ENCODE data around the gene HDAC9. TPM values are rescaled to one million over a fixed set of nuclear protein-coding genes. Genes with fewer than 3 reads are reported as not detected.

Gene HDAC9
- total RNA-seq, 2 donors from 2014 or later, result 16.0 to 22.4 TPM

DNA sequence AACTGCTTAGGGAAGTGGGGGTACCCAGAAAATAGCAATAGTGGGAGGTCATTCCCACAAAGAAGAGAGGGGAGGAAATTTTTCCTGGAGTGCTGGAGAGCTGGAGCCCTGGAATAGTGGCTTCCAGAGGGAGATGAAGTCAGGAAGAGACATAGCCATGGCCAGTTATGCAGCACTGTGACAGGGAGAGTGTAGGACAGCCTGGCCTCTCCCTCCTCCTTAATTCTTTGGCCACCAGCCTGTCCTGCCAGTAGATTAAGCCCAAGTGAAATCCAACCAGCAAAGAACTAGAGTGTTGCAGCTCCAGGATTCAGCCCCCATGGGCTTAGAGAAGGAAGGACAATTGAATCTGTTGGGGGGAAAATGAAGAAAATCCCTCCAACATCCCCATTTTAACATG, 130.5 kb downstream of the HDAC9 start:
- intact Hi-C loops (cut with DNase I), result no loop called here
- no peak for DNase-seq
- no peak for ATAC-seq

DNA sequence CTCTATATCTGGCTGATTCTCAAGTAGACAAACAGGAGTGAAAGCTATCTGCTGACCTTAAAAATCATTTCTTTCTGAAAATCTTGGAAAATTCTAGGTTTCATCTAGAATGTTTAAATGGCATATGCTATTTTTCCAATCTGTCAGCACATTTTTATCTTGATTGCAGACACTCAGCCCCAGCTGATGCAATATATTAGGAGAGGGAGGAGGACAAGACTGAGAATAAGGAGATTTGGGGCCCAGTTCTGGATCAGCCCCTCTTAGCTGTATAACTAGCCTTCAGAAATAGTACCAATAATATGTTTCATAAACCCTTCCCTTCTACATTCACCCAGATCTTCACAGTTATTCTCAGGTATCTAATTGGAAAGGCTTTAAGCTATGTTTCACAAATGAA, 131.2 kb downstream of the HDAC9 start:
- DNase-seq, result no peak
- intact Hi-C loops (cut with DNase I), result no loop called here
- ATAC-seq, result no peak

DNA sequence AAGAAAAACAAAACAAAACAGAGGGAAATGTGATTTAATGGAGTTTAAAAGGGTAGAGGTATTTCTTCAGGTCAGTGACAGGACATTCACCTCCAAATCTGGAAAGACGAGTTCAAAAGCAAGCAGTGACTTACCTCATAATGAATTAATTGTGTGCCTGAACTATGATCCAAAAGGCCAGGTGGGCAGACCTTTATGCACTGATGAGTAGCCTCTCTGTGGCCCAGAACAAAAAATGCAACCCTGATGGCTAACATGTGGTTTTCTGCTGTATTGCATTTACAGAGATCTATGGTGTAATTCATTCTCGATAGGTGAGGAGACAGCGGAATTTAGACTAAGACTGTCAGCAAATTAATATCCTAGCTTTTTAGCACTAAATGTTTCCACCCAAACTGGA, 142.0 kb downstream of the HDAC9 start:
- ATAC-seq (no peak), DNase-seq (no peak)
- intact Hi-C loops (cut with DNase I), result no loop called here

DNA sequence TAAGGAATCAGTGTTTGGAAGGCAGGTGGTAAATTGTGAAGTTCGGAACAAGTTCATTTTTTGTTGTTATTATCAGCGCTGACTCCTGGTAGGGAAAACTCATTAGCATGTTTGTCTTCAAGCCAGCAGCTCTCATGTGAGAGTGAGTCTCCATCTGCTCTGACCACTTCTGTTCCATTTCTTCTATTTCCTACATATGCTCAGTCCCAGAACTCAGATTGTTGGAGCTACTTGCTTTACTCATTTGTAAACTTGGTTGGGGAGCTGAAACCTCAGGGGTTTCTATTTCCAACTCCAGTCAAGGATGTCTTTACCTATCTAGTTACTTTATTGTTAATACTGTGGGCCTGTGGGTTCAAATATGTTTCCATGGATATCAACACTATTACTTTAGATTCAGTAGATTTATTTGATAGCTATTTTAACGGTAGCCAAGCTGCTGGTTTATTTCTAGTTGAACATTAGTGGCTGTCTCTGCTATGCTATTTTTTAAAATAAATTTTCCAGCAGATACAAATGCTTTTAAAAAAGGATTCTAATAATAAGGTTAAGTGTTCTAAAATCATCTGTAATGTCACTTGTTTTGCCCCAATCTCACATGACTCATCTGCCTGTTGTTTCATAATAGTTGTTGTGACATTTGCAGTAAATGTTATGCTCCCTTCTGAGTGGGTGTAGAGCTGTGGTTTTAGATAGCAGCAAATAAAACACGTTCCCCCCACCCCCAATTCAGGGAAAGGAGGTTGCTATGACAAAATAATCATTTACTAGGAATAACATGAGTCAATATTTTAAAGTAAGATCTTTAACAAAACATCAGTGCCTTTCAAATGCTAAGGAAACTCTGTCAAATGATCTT, 143.3 kb downstream of the HDAC9 start:
- intact Hi-C loops (cut with DNase I), result no loop called here
- ATAC-seq (peak in 1 of 2 donors; percentile 58), DNase-seq (no peak)

DNA sequence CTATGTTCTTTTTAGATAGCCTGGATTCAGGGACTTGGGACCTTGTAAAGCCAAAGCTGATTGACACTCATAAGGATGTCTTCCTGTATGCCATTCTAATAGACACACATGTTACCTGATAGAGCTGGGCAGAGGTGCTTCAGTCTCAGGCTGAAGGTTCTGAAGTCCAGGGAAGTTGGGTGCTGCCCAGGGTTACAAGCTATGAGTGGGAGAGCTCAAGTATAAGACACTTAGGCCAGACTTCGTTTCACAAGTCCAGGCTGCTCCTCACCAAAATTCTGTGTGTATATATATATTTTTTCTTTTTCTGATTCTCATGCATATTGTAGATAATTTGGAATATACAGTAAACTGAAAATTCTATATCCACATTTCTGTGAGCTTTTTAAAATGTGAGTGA, 144.2 kb downstream of the HDAC9 start:
- intact Hi-C loops (cut with DNase I), result no loop called here
- no peak for ATAC-seq

DNA sequence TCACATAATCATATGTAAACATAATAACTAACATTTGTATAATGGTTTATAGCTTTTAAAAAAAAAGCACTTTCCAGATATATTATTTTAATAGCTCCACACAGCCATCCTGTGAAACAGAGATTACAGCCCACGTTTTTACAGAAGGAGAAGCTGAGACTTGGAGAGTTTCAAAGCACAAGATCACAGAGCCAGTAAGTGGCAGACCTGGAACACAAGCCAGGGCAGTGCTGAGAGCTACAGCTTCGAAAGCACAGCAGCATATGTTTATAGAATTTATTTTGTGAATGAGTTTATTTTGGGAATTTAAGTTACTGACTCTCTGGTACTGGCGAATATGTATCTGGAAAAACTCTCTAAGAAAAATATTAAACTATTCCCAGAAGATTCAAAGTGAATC, 149.4 kb downstream of the HDAC9 start:
- ATAC-seq, result no peak
- intact Hi-C loops (cut with DNase I), result no loop called here
- DNase-seq, result no peak

More for the DNA sequence above, 144.2 kb downstream of the HDAC9 start:
- no peak for DNase-seq

DNA sequence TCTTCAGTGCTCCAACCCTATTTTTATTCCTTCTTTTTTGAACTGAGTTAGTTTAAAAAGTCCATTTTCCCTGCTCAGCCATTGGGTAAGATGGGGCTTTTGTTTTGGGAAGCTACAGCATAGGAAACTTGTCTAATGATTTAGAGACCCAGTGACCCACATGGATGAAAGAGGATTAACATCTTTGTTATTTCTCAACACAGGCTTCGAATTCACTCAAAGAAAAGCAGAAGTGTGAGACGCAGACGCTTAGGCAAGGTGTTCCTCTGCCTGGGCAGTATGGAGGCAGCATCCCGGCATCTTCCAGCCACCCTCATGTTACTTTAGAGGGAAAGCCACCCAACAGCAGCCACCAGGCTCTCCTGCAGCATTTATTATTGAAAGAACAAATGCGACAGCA, 152.0 kb downstream of the HDAC9 start:
- DNase-seq (no peak), ATAC-seq (no peak)
- intact Hi-C loops (cut with DNase I), result no loop called here

DNA sequence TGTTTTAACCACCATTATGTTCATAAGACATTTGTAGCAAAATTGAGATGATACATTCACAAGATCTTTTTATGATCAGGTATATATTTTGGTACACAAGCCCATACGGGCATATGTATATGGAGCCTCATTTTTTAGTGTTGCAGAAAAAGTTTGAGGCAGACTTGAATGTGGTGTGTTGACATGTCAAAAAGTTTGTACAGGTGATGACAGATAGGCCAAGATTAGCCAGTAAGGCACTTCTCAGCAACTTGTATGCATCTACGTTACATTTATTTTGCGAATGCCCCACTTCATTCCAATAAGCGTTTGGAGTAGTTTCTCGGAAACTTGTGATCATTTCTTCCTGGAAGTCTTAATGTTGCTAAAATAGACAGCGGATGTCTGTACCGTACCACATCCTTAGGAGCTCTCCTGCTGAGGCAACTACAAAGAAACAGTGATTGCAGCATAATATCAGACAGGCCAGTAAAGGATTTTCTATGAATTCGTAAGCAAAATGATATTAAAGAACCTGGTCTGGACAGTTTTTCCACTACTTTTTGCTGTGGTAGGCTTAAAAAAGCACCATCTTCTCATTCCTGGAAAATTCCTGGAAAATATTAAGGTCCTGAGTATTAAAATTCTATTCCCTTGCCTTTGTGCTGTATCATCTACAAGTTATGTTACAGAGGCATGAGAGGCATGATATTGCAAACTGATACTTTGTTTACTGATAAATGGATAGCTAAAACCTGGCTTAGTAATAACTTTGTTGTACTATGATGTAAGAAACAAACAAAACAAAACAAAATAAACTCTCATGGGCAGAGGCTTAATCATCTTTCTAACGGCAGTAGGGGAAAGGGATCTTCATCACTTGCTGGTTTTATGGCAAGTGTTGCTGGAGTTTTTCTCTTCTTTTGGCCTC, 153.6 kb downstream of the HDAC9 start:
- intact Hi-C loops (cut with DNase I), result no loop called here
- DNase-seq (no peak), ATAC-seq (peak; percentile 12 to 44)

DNA sequence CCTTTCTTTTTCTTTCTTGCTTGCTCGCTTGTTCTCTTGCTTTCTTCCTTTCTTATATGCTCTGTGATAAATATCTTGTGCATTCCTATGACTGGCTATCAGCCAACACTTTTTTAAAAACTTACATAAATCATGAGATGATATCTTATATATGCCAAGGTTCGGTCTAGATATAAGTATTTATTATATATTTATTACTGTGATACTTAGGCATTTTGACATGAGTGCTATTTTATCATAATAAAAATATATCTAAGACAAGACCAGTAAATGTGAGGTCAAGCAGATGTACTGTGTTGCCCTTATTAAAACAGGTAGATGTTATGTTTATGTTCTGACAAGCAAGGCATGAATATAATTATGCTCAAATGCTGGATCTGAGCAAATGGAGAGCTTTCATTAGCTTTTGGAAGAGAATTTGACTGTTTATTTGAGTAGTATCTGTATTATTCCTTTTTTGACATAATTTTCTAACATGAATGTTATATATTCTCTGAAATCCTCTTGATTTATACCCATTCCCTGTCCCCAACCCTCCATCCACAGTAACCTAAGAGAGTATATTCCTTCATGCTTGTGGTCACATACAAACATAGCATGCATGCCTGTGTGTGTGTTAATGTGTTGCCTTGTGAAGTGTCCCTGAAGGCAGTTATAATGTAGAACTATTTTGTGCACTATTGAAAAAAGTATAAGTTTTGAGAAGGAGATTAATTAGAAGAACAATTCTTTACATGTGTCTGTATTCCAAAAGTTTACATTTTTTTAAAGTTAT, 158.0 kb downstream of the HDAC9 start:
- DNase-seq (no peak), ATAC-seq (no peak)
- intact Hi-C loops (cut with DNase I), result no loop called here

DNA sequence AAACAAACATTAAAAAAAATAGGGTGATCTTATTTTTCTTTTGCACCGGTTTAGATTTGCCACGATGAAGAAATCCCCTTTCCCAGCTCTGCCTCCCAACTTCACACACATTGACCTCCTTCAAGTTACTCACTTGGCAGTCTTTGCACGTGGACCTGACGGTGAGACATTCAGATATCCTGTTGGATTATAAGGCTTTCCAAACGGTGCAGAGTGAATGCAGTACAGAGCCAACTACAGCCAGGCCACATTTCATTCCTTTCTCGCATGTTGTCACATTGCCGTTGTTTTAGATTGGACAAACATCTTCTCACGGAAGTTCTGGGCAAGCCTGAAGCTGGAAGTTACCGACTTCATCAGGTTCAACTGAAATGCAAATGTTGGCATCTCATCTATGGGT, 159.2 kb downstream of the HDAC9 start:
- ATAC-seq (no peak), DNase-seq (no peak)
- intact Hi-C loops (cut with DNase I), result no loop called here

DNA sequence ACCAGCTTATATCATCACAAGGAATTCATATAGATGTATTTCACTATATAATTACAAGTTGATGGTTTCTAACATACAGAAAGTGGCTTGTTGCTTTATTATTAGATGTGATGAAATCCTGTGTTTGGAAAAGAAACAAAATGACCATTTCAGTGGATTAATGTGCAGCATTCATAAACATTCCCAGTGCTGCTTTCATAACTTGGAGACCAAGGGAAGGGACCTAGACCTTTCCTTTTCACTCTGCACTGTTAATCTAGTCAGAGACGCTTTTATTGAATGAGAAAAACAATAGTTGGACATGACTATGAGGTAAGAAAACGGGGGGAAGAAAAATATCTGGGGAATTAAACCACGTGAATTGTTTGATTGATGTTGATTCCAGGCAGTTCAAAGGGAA, 160.0 kb downstream of the HDAC9 start:
- DNase-seq (no peak), ATAC-seq (no peak)
- intact Hi-C loops (cut with DNase I), result no loop called here

DNA sequence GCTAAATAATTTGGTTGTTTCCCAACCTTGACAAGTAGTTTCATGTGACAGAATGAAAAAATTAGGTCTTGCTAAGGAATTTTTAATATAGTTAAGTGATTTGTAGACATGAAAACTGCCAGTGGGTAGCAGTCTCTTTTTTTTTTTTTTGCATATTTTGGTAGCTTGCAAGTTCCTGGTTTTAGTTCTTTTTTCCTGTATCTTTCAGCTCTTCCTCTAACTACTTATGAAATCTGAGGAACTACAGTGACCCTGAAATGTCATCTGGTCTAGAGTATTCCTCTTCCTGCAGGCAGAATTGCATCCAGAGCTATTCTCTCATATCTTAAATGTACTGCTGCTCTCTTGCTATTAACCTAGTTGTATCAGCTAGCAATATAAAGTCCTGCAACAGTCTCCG, 160.4 kb downstream of the HDAC9 start:
- no peak for ATAC-seq
- no peak for DNase-seq
- intact Hi-C loops (cut with DNase I), result no loop called here

DNA sequence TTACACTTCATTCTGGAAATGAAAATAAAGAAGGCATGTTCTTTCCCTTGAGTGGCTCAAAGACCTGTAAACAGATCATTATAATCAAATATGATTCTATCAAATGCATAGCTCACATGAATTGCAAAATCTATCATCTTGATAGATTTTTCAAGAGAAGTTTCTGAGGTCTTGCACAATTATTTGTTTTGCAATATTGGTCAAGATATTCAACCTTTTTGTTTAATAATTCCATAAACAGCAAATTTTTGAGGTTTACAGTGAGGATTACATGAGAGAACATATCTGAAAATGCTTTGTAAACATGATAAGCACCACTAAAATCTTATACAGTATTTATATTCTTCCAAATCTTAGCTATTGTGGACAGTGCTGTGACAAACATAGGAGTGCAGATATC, 160.8 kb downstream of the HDAC9 start:
- DNase-seq (no peak), ATAC-seq (no peak)
- intact Hi-C loops (cut with DNase I), result no loop called here

DNA sequence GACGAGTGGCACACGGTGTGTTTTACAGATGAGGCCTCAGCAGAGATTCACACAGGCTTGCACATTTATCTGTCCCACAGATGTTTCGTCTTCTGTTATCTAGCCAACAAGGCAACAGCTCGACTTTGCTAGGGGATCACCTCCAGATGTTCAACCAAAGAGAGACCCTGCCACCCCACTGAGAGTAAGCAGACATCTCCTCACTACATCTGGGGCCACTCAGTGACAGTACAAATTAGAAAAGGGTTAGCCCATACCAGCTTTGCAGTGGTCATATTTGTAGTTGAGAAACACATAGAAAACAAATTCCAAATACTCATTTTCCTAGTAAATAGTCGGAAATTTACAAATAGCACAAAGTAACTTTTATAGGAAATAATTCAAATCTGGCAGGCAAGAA, 164.2 kb downstream of the HDAC9 start:
- intact Hi-C loops (cut with DNase I), result loop anchor here in 1 of 2 donors (10.0 kb wide), 1 partner anchor 305 kb away; no protein-coding TSS in a partner anchor
- DNase-seq (no peak), ATAC-seq (no peak)

DNA sequence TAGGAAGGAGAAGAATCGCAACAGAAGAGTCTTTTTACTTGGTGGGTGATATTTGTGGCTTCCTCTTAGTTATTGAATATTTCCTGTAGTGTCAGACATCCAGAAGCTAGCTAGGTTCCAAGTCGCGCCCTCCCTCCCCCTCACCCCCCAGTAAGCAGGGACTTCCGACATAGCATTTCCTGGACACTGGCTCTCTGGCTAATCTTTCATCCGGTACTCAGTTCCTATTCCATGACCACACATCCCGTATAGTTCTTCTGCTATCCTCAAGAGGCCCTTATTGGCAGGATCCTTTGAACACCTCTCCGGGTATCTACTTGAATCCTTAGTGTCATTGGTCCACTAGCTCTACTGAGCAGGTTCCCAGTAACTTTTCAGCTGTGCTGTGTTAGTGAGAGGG, 167.8 kb downstream of the HDAC9 start:
- ATAC-seq (peak; percentile 5 to 38), DNase-seq (peak; percentile 26)
- intact Hi-C loops (cut with DNase I), result loop anchor here in 1 of 2 donors (10.0 kb wide), 1 partner anchor 309 kb away; no protein-coding TSS in a partner anchor

DNA sequence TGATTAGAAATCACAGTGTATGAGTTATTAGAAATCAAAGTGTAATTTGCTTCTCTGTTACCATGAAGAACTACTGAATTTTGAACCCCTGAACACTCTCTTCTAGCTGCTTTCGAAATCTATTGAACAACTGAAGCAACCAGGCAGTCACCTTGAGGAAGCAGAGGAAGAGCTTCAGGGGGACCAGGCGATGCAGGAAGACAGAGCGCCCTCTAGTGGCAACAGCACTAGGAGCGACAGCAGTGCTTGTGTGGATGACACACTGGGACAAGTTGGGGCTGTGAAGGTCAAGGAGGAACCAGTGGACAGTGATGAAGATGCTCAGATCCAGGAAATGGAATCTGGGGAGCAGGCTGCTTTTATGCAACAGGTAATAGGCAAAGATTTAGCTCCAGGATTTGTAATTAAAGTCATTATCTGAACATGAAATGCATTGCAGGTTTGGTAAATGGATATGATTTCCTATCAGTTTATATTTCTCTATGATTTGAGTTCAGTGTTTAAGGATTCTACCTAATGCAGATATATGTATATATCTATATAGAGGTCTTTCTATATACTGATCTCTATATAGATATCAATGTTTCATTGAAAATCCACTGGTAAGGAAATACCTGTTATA, 170.7 kb downstream of the HDAC9 start:
- intact Hi-C loops (cut with DNase I), result loop anchor here (5.0 to 10.0 kb wide), 3 partner anchors 74 to 314 kb away; no protein-coding TSS in a partner anchor
- DNase-seq, result peak; percentile 81
- peak; percentile 91 for ATAC-seq

DNA sequence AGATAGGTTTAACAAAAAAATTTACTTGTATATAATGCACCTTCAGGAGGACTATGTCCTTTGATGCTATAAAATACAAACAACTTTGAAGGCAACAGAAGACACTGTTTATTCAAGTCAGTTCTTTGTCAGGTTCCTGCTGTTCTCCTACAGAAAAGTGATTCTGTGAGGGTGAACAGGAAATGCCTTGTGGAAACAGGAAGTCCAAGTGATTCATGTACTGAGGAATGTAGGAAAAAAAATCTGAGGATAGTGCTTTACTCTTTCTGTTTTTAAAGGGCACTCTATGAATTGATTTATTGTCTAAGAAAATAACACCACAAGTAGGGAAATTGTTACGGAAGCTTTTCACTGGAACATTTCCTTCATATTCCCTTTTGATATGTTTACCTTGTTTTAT, 171.9 kb downstream of the HDAC9 start:
- ATAC-seq (peak in 1 of 2 donors; percentile 43), DNase-seq (no peak)
- intact Hi-C loops (cut with DNase I), result loop anchor here (5.0 to 10.0 kb wide), 3 partner anchors 75 to 315 kb away; no protein-coding TSS in a partner anchor

DNA sequence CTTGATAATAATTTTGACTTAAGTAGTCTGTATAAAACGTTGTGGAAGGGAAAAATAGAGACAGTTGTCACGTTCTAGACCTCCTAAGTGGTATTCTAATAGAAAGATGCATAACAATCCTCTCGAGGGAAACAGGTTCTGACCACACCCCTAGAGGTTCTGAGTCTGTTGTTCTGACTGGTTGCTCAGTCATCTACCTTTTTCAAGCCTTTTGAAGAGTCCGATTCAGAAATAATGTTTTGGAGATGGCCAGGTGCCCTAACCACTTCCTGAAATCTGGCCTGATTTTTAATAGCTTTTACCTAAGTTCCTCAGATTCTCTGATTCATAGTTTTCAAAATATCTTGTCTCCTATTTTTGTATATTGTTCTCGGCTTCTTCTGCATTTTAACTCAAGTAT, 175.6 kb downstream of the HDAC9 start:
- intact Hi-C loops (cut with DNase I), result no loop called here
- DNase-seq, result no peak
- no peak for ATAC-seq

DNA sequence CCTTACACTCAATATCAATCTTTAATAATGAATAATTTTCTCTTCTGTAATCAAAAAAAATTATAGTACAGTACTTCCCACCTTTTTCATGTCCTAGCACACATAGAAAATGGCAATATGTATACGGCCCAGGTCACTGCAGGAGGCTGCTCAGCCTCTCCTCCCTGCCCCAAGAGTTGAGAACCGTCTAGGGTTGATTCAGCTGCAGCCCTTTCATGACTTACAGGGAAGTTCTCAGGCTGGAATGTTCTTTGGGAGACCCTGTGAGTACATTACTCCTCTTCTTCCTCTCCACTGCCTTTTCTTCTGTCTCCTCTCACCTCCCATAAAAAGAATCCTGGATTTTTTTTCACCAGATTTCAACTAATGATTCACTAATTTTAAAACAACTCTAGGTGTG, 180.0 kb downstream of the HDAC9 start:
- DNase-seq (no peak), ATAC-seq (no peak)
- intact Hi-C loops (cut with DNase I), result no loop called here

Data from left cardiac atrium (tissue), 4 donors.